PC-9 (cell line): ENCODE results near the gene CNNM3.
A peak's percentile ranks its signal among the peaks of the same experiment; 100 is the strongest.

Experiments used
- CTCF ChIP-seq: fragments of 200-600 bp; sonication (generic); conservative IDR thresholded peaks from 2 replicates; pipeline ENCODE4 v1.6.1; 2017; ENCODE audit warnings: mixed run types, antibody characterized with exemption, mild to moderate bottlenecking, moderate library complexity
- EZH2 ChIP-seq: fragments of 200-600 bp; sonication (generic); IDR thresholded peaks from 2 replicates; pipeline ENCODE4 v1.8.0; 2017; ENCODE audit warnings: antibody characterized with exemption, low read depth

- TF ChIP-seq EZH2 (no peak), CTCF (peak; percentile 28; the same call in 1 of the 2 replicates)
Measured at GRCh38 chr2:96869281-96869821, 53.3 kb downstream of the CNNM3 start.
